Neural cell (in vitro differentiated cells): Measurements from ENCODE around the gene SAA2. TPM values are rescaled to one million over a fixed set of nuclear protein-coding genes. Genes with fewer than 3 reads are reported as not detected.

Source experiments
- H2AFZ ChIP-seq: fragments of 200-600, 300-800 bp; sonication (generic), shearing (Covaris generic); 2 replicates; pipeline ENCODE4 v1.6.0; 2014; ENCODE audit warnings: low read depth, mild to moderate bottlenecking, antibody characterized with exemption, low read length, moderate library complexity
- H3F3A ChIP-seq: fragments of 200-600 bp; shearing (Covaris generic); 2 replicates; pipeline ENCODE4 v1.6.1; 2016; ENCODE audit warnings: mild to moderate bottlenecking, moderate library complexity, mixed read lengths, antibody characterized with exemption, low read length; ENCODE audit not compliant: insufficient read depth, poor library complexity, severe bottlenecking
- H3K27ac ChIP-seq: fragments of 200-600, 300-800 bp; sonication (generic), shearing (Covaris generic); 2 replicates; pipeline ENCODE4 v1.5.1; 2014; ENCODE audit warnings: mild to moderate bottlenecking, low read length, moderate library complexity
- H3K27me3 ChIP-seq: fragments of 300-800, 200-600 bp; sonication (generic), shearing (Covaris generic); 2 replicates; pipeline ENCODE4 v1.6.0; 2014; ENCODE audit warnings: mild to moderate bottlenecking, low read depth, low read length, moderate library complexity; ENCODE audit not compliant: insufficient read depth
- H3K36me3 ChIP-seq: fragments of 300-800, 200-600 bp; sonication (generic), shearing (Covaris generic); 2 replicates; pipeline ENCODE4 v1.5.1; 2014; ENCODE audit warnings: mild to moderate bottlenecking, antibody characterized with exemption, low read length, moderate library complexity; ENCODE audit not compliant: insufficient read depth
- H3K4me2 ChIP-seq: fragments of 300-800, 200-600 bp; sonication (generic), shearing (Covaris generic); 2 replicates; pipeline ENCODE4 v1.6.0; 2014; ENCODE audit warnings: mild to moderate bottlenecking, low read length
- H3K4me3 ChIP-seq: fragments of 300-800, 200-600 bp; sonication (generic), shearing (Covaris generic); 2 replicates; pipeline ENCODE4 v1.5.1; 2014; ENCODE audit warnings: mild to moderate bottlenecking, low read length, moderate library complexity
- H3K79me2 ChIP-seq: fragments of 200-600 bp; shearing (Covaris generic); replicated peaks from 2 replicates; pipeline ENCODE4 v1.6.0; 2014; ENCODE audit warnings: mild to moderate bottlenecking, low read length, moderate library complexity; ENCODE audit not compliant: insufficient read depth
- H3K9ac ChIP-seq: fragments of 300-800, 200-600 bp; sonication (generic), shearing (Covaris generic); 2 replicates; pipeline ENCODE4 v1.6.1; 2016; ENCODE audit warnings: mild to moderate bottlenecking, low read length, mixed read lengths
- H3K9me2 ChIP-seq: fragments of 200-600 bp; shearing (Covaris generic); 2 replicates; pipeline ENCODE4 v1.6.1; 2016; ENCODE audit warnings: mild to moderate bottlenecking, low read length, mixed read lengths; ENCODE audit not compliant: insufficient read depth
- H3K9me3 ChIP-seq: fragments of 200-600, 300-800 bp; sonication (generic), shearing (Covaris generic); 2 replicates; pipeline ENCODE4 v1.6.1; 2016; ENCODE audit warnings: mild to moderate bottlenecking, mixed run types, low read length, moderate library complexity, mixed read lengths
- H4K20me1 ChIP-seq: fragments of 200-600 bp; shearing (Covaris generic); 2 replicates; pipeline ENCODE4 v1.6.1; 2016; ENCODE audit warnings: mild to moderate bottlenecking, mixed run types; ENCODE audit not compliant: insufficient read depth
- CTCF ChIP-seq: fragments of 450-650 bp; IDR thresholded peaks from 2 replicates; pipeline ENCODE4 v1.5.1; 2014; ENCODE audit warnings: antibody characterized with exemption, mild to moderate bottlenecking, moderate library complexity; ENCODE audit not compliant: poor library complexity, severe bottlenecking
- EP300 ChIP-seq: fragments of 450-650 bp; conservative IDR thresholded peaks from 2 replicates; pipeline ENCODE4 v1.6.1; 2014; ENCODE audit warnings: antibody characterized with exemption, mild to moderate bottlenecking, moderate library complexity; ENCODE audit not compliant: poor library complexity, severe bottlenecking
- EZH2 ChIP-seq: fragments of 200-600, 300-800 bp; shearing (Covaris generic), sonication (generic); IDR thresholded peaks from 2 replicates; pipeline ENCODE4 v1.6.1; 2014; ENCODE audit warnings: antibody characterized with exemption, low read length, borderline replicate concordance, mild to moderate bottlenecking; ENCODE audit not compliant: insufficient read depth, poor library complexity, severe bottlenecking
- MXI1 ChIP-seq: fragments of 450-650 bp; conservative IDR thresholded peaks from 2 replicates; pipeline ENCODE4 v1.6.1; 2014; ENCODE audit warnings: antibody characterized with exemption, mild to moderate bottlenecking; ENCODE audit not compliant: poor library complexity, severe bottlenecking
- POLR2AphosphoS5 ChIP-seq: IDR thresholded peaks from 2 replicates; pipeline ENCODE4 v1.6.1; 2012
- RAD21 ChIP-seq: fragments of 450-650 bp; conservative IDR thresholded peaks from 2 replicates; pipeline ENCODE4 v1.6.1; 2014; ENCODE audit warnings: antibody characterized with exemption, mild to moderate bottlenecking, moderate library complexity
- REST ChIP-seq: IDR thresholded peaks from 2 replicates; pipeline ENCODE4 v1.6.1; 2012; ENCODE audit warnings: borderline replicate concordance
- SMC3 ChIP-seq: fragments of 450-650 bp; conservative IDR thresholded peaks from 2 replicates; pipeline ENCODE4 v1.6.1; 2014; ENCODE audit warnings: antibody characterized with exemption, mild to moderate bottlenecking, moderate library complexity; ENCODE audit not compliant: poor library complexity
- TAF1 ChIP-seq: IDR thresholded peaks from 2 replicates; pipeline ENCODE4 v1.6.1; 2012; ENCODE audit warnings: low read depth
- polyA plus RNA-seq: library from polyadenylated mRNA; depleted of rRNA; stranded (reverse); fragments of >200 nt; gene quantifications from 2 replicates; pipeline ENCODE4 v1.2.3, GENCODE V29; 2014

The SAA2 gene
- polyA plus RNA-seq, 1 donor from 2014 or later: not detected

GRCh38 chr11:18265949-18266348 lies 17.5 kb upstream of the SAA2 start, which contains the start of gene SAA1:
SAA1 (plus strand) TSS chr11:18266264; CDS start chr11:18266888, 624 bp downstream.
- no peak within 1 kb of the TSS for H3K27ac ChIP-seq
- TF ChIP-seq EP300 (no peak), REST (no peak)
- no peaks in the 10 kb centered on the region for H3K9me2 ChIP-seq
- H3K9me3 ChIP-seq: no peaks in the 10 kb centered on the region
- H3K36me3 ChIP-seq: no peaks in the 10 kb centered on the region
- no peaks in the 10 kb centered on the region for H4K20me1 ChIP-seq
- H3K9ac ChIP-seq: no peak within 1 kb of the TSS
- no peaks in the 10 kb centered on the region for H3K27me3 ChIP-seq
- no peaks in the 10 kb centered on the region for H3K79me2 ChIP-seq
- H2AFZ ChIP-seq: no peak within 1 kb of the TSS
- no peak within 1 kb of the TSS for H3K4me3 ChIP-seq
- H3F3A ChIP-seq: no peaks in the 10 kb centered on the region
- no peak within 1 kb of the TSS for H3K4me2 ChIP-seq

DNA sequence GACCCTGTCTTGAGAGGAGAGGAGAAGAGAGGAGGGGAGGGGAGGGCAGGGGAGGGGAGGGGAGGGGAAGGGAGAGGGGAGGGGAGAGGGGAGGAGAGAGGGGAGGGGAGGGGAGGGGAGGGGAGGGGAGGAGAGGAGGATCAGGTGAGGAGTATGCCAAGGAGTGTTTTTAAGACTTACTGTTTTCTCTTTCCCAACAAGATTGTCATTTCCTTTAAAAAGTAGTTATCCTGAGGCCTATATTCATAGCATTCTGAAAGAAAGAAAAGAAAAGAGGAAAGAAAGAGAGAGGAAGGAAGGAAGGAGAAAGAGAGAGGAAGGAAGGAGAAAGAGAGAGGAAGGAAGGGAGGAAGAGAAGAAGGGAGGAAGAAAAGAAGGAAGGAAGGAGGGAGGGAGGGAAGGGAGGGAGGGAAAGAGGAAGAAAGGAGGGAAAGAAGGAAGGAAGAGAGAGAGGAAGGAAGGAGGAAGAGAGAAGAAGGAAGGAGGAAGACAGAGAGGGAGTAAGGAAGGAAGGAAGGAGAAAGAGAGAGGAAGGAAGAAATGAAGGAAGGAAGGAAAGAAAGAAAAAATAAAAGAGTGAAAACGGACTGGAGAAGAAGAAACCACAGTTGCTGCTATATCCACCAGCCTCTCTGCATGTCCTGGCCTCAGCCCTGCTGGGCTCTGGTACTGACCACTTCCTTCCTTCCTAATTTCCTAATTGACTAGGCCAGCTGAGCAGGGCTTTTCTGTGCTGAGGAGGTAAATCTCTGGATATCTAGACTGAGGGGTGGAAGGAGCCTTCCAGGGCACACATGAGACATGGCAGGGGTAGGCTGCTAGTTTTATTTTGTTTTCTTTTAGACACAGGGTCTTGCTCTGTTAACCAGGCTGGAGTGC lies 16.4 kb upstream of the SAA2 start:
- Histone ChIP-seq H3K4me3 (no peak overlapping the region), H3K9me2 (no peaks in the 10 kb centered on the region), H3K36me3 (no peaks in the 10 kb centered on the region), H3K79me2 (no peaks in the 10 kb centered on the region), H2AFZ (no peak overlapping the region), H3K9ac (no peak overlapping the region), H3K4me2 (no peak overlapping the region), H3F3A (no peaks in the 10 kb centered on the region), H3K27ac (no peak overlapping the region), H4K20me1 (no peaks in the 10 kb centered on the region), H3K9me3 (no peaks in the 10 kb centered on the region), H3K27me3 (no peaks in the 10 kb centered on the region)
- TF ChIP-seq EZH2 (no peak), MXI1 (no peak), EP300 (no peak)

DNA sequence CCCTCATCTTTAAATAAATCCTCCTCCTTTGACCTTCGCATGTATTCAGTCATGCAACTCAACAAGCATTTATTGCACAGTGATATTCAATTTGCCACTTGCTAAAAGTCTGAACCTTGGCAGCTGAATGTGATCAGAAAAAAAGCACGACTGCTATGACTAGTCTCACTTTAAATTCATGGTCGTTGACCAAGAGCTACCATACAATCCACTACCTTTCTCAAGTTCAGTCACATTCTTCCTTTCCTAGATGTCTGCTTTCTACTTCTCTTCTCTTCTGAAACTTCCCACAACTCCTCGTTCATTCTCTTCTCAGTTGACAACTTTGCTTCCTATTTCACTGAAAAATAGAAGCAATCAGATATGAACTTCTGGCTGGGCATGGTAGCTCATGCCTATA lies 15.6 kb upstream of the SAA2 start:
- no peaks in the 10 kb centered on the region for H3K79me2 ChIP-seq
- H3K4me2 ChIP-seq: no peak overlapping the region
- H4K20me1 ChIP-seq: no peaks in the 10 kb centered on the region
- no peaks in the 10 kb centered on the region for H3K27me3 ChIP-seq
- H3K4me3 ChIP-seq: no peak overlapping the region
- H3K36me3 ChIP-seq: no peaks in the 10 kb centered on the region
- no peak overlapping the region for H3K27ac ChIP-seq
- TF ChIP-seq CTCF (no peak), RAD21 (no peak), REST (no peak), TAF1 (no peak), POLR2AphosphoS5 (no peak), EZH2 (no peak), MXI1 (no peak), EP300 (no peak), SMC3 (no peak)
- no peaks in the 10 kb centered on the region for H3K9me3 ChIP-seq
- H3K9me2 ChIP-seq: no peaks in the 10 kb centered on the region
- no peaks in the 10 kb centered on the region for H3F3A ChIP-seq
- no peak overlapping the region for H2AFZ ChIP-seq
- no peak overlapping the region for H3K9ac ChIP-seq
